K562 (cell line): ENCODE measurements around the gene SPATA31D1. TPM values are rescaled to one million over a fixed set of nuclear protein-coding genes. Genes with fewer than 3 reads are reported as not detected.

Experiments used
- ATAC-seq: fragments of 200-7000 bp; cut with Tn5 transposase; 3 replicates; pipeline ENCODE4 v1.9.1; 2020; ENCODE audit warnings: moderate library complexity
- BruUV-seq: library from RNA; stranded (reverse); fragments of 400-500 nt; replicated peaks from 2 replicates; lab custom pipeline; 2021; lab: Mats Ljungman, UMichigan
- CTCF ChIA-PET: fragments of 300-600 bp; formaldehyde crosslinking; extraction: SDS; loops from one replicate; lab custom pipeline; 2021; ENCODE audit warnings: low intra/inter-chr PET ratio; lab: Yijun Ruan, JAX
- POLR2A ChIA-PET: fragments of 300-600, 350-650 bp; sonication (Branson Sonifier 250); formaldehyde crosslinking; extraction: SDS; loops from one replicate; lab custom pipeline; 2021; ENCODE audit warnings: antibody characterized with exemption, inconsistent platforms; lab: Yijun Ruan, JAX
- DNase-seq, 4 experiments: peaks; one replicate each; pipeline versions ENCODE4 v3.0.0 to v3.0.0-alpha.2; 2011 to 2018; ENCODE audit warnings: low spot score in 3 of 4, mixed read lengths in 3 of 4; ENCODE audit errors: extremely low read depth in 1 of 4
- FAIRE-seq: peaks from 2 replicates; lab custom pipeline; 2011; peaks lifted over from hg19 to GRCh38; lab: Jason Lieb, UNC
- H2AFZ ChIP-seq: 2 replicates; pipeline ENCODE4 v1.6.0; 2011; ENCODE audit warnings: low read depth, low read length, control low read depth, inconsistent platforms
- H3K27ac ChIP-seq: fragments of 200-600 bp; 3 replicates; pipeline ENCODE4 v1.8.0; 2011; ENCODE audit warnings: low read depth, mild to moderate bottlenecking, control low read depth, inconsistent platforms, low read length, moderate library complexity, mixed read lengths; ENCODE audit errors: extremely low read depth
- H3K27me3 ChIP-seq, 2 experiments: fragments of 300-600 bp in 1 of 2; 2 replicates in 1 of 2; 3 replicates in 1 of 2; pipeline versions ENCODE4 v1.6.0 to v1.8.0; 2011; ENCODE audit warnings: inconsistent platforms in 2 of 2, low read length in 2 of 2, mild to moderate bottlenecking in 1 of 2, mixed read lengths in 1 of 2, moderate library complexity in 1 of 2; ENCODE audit not compliant: control insufficient read depth in 2 of 2, insufficient read depth in 2 of 2
- H3K36me3 ChIP-seq: fragments of 300-600 bp; 3 replicates; pipeline ENCODE4 v1.8.0; 2011; ENCODE audit warnings: mild to moderate bottlenecking, low read length, inconsistent platforms; ENCODE audit not compliant: control insufficient read depth, insufficient read depth
- H3K4me1 ChIP-seq, 2 experiments: fragments of 200-600 bp in 1 of 2; replicated peaks in 1 of 2; 2 replicates in 1 of 2; 3 replicates in 1 of 2; pipeline versions ENCODE4 v1.5.1 to v1.8.0; 2011; ENCODE audit warnings: inconsistent platforms in 2 of 2, low read length in 2 of 2, mild to moderate bottlenecking in 1 of 2, mixed read lengths in 1 of 2, moderate library complexity in 1 of 2; ENCODE audit not compliant: control insufficient read depth in 2 of 2, insufficient read depth in 2 of 2
- H3K4me2 ChIP-seq: 2 replicates; pipeline ENCODE4 v1.6.1; 2011; ENCODE audit warnings: low read length, control low read depth, inconsistent platforms, mixed read lengths; ENCODE audit not compliant: insufficient read depth
- H3K4me3 ChIP-seq: fragments of 200-600 bp; sonication (generic), shearing (Covaris generic); 2 replicates; pipeline ENCODE4 v1.5.1; 2016; ENCODE audit warnings: control low read depth, inconsistent platforms
- H3K79me2 ChIP-seq: fragments of 200-600 bp; 3 replicates; pipeline ENCODE4 v1.8.0; 2011; ENCODE audit warnings: low read length, inconsistent platforms; ENCODE audit not compliant: control insufficient read depth, insufficient read depth
- H3K9ac ChIP-seq, 2 experiments: 2 replicates each; pipeline versions ENCODE4 v1.6.0 to v1.6.1; 2011; ENCODE audit warnings: low read depth in 2 of 2, low read length in 2 of 2, control low read depth in 1 of 2, inconsistent platforms in 1 of 2, mild to moderate bottlenecking in 1 of 2, mixed read lengths in 1 of 2; ENCODE audit not compliant: insufficient read depth in 1 of 2
- H3K9me1 ChIP-seq: one replicate; pipeline ENCODE4 v1.6.0; 2011; ENCODE audit warnings: inconsistent platforms, mild to moderate bottlenecking, low read length, moderate library complexity; ENCODE audit not compliant: control insufficient read depth, insufficient read depth
- H3K9me3 ChIP-seq: replicated peaks from 2 replicates; pipeline ENCODE4 v1.5.1; 2011; ENCODE audit warnings: low read depth, low read length, inconsistent platforms; ENCODE audit not compliant: control insufficient read depth, insufficient read depth
- H4K20me1 ChIP-seq: replicated peaks from 2 replicates; pipeline ENCODE4 v1.6.1; 2011; ENCODE audit warnings: low read length, inconsistent platforms, mixed read lengths; ENCODE audit not compliant: control insufficient read depth, insufficient read depth
- CCAR2 ChIP-seq: fragments of 200-400 bp; formaldehyde crosslinking; IDR thresholded peaks from 2 replicates; pipeline ENCODE4 v1.6.1; 2017; ENCODE audit warnings: mild to moderate bottlenecking, low read depth, low read length
- COPS2 ChIP-seq: fragments of 450-650 bp; conservative IDR thresholded peaks from 2 replicates; pipeline ENCODE4 v1.6.1; 2016; ENCODE audit warnings: mild to moderate bottlenecking, moderate library complexity
- HDGF ChIP-seq: fragments of 450-650 bp; IDR thresholded peaks from 2 replicates; pipeline ENCODE4 v1.6.1; 2016
- HMGN3 ChIP-seq: IDR thresholded peaks from 2 replicates; pipeline ENCODE4 v1.6.1; 2011; ENCODE audit warnings: borderline replicate concordance, low read depth, mild to moderate bottlenecking, mixed read lengths, low read length; ENCODE audit not compliant: insufficient read length; ENCODE audit errors: extremely low read depth
- KAT2B ChIP-seq: IDR thresholded peaks from one replicate; pipeline ENCODE4 v1.6.1; 2012; ENCODE audit warnings: low read depth, mild to moderate bottlenecking, control low read depth, inconsistent platforms, low read length, moderate library complexity
- NELFE ChIP-seq: IDR thresholded peaks from 2 replicates; pipeline ENCODE4 v1.6.1; 2011; ENCODE audit warnings: mild to moderate bottlenecking; ENCODE audit not compliant: insufficient read depth, insufficient read length
- TEAD1 ChIP-seq, 2 experiments: fragments of 450-650 bp in 1 of 2; sonication (generic) in 1 of 2; formaldehyde crosslinking; IDR thresholded peaks; 2 replicates each; pipeline versions ENCODE4 v1.4.0 to v1.8.0; 2020 to 2022; ENCODE audit warnings: mild to moderate bottlenecking in 2 of 2, missing genetic modification reagents in 1 of 2
- TEAD4 ChIP-seq, 2 experiments: sonication (generic) in 1 of 2; formaldehyde crosslinking in 1 of 2; IDR thresholded peaks; 2 replicates each; pipeline versions ENCODE4 v1.6.1 to v1.8.0; 2012 to 2022; ENCODE audit warnings: borderline replicate concordance in 1 of 2, inconsistent platforms in 1 of 2, low read length in 1 of 2, mild to moderate bottlenecking in 1 of 2, missing genetic modification reagents in 1 of 2
- ZNF311 ChIP-seq: fragments of 250-450 bp; sonication (Bioruptor Pico); IDR thresholded peaks from 2 replicates; pipeline ENCODE4 v1.4.0; 2020; ENCODE audit warnings: mild to moderate bottlenecking, moderate library complexity
- WGBS: fragments of 100-300 bp; shearing (Covaris generic); methylation state at CpG from one replicate; pipeline ENCODE4 v1.1.6; 2016; ENCODE audit warnings: low coverage, mixed read lengths; ENCODE audit not compliant: insufficient coverage; ENCODE audit errors: missing lambda C conversion rate; 5-methylcytosine and 5-hydroxymethylcytosine counted together
- in situ Hi-C: fragments of 300-500 bp; cut with MboI; formaldehyde crosslinking; loops from 4 replicates; pipeline ENCODE4 v1.15.0; 2018; ENCODE audit warnings: inconsistent platforms, mixed read lengths
- intact Hi-C: fragments of 100-400 bp; cut with micrococcal nuclease; formaldehyde crosslinking; loops from 2 replicates; pipeline ENCODE4 v1.14.2; 2022
- polyA plus RNA-seq, 8 experiments: library from polyadenylated mRNA; depleted of rRNA in 4 of 8; stranded (reverse) in 5 of 8; unstranded in 3 of 8; fragments of >200 nt; fragmentation: Nextera tagmentation in 2 of 8; fragmentation: Illumina TruSeq in 1 of 8; extraction: Ambion mirVana in 2 of 8; extraction: Trizol in 1 of 8; gene quantifications; 2 replicates each; pipeline versions ENCODE4 v1.2.1 to v1.2.3, GENCODE V29; 2011 to 2014; ENCODE audit warnings: inconsistent platforms in 1 of 8, missing spikeins in 1 of 8
- total RNA-seq, 7 experiments: library from RNA; depleted of rRNA in 6 of 7; stranded (reverse); fragments of >200 nt in 6 of 7; fragmentation: Illumina TruSeq in 2 of 7; extraction: Trizol in 2 of 7; gene quantifications; 2 replicates each; pipeline versions ENCODE4 v1.2.1 to v1.2.3, GENCODE V29; 2011 to 2021; ENCODE audit warnings: low replicate concordance in 1 of 7
- TF ChIP-seq, protein P1 (sequence below): fragments of 450-650 bp; IDR thresholded peaks from 2 replicates; pipeline ENCODE4 v1.6.1; 2017; ENCODE audit warnings: antibody characterized with exemption, mild to moderate bottlenecking

Gene SPATA31D1
- total and polyA plus RNA-seq, 9 of the 15 experiments (the other 6 are each of a cell fraction or from before 2014, with no cell fraction given) = not detected

GRCh38 chr9:81981883-81982282 lies 6.7 kb upstream of the SPATA31D1 start:
- FAIRE-seq = no peak
- Histone ChIP-seq H3K4me2 (no peak overlapping the region), H3K9me3 (no peaks in the 10 kb centered on the region), H3K27ac (no peak overlapping the region), H4K20me1 (no peaks in the 10 kb centered on the region), H3K4me1 (no peaks in the 10 kb centered on the region), H3K4me3 (no peak overlapping the region), H2AFZ (no peak overlapping the region), H3K36me3 (no peaks in the 10 kb centered on the region), H3K9me1 (no peaks in the 10 kb centered on the region), H3K27me3 (no peaks in the 10 kb centered on the region), H3K9ac (no peak overlapping the region), H3K79me2 (no peaks in the 10 kb centered on the region)
- in situ Hi-C loops (no loop called here), intact Hi-C loops (no loop called here)
- no TSS peak for BruUV-seq
- ATAC-seq = no peak
- ChIA-PET POLR2A (no interaction called here), CTCF (no interaction called here)
- TF ChIP-seq KAT2B (no peak), TEAD4 (IDR thresholded peaks at IDR 0.05; ENCODE audit: low read length) (no peak), TEAD4 (CRISPR knock-in tag; IDR thresholded peaks at IDR 0.05; ENCODE audit: borderline replicate concordance) (no peak), COPS2 (no peak)
- DNase-seq = no peak
- 3% methylated on average over 4 of the region's 4 CpGs for WGBS

DNA sequence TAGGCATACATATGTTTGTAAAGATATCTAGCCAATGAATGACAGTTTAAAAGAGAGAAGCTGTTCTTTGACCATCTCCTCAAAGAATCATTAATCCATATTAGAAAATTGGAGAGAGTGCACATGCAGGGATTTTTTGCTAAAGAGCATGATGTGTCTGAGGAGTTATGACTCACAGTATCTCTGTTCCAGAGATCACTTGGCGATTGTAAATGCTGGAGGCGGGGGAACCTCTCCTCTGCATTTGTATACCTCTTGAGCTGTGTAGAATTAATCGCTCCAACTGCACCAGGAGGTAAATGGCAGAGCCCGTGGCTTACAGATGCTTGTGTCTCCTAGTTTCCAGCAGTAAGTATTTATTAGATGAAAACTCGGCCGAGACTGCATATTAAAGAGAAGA lies 3.6 kb upstream of the SPATA31D1 start:
- Histone ChIP-seq H4K20me1 (no peaks in the 10 kb centered on the region), H3K36me3 (no peaks in the 10 kb centered on the region), H2AFZ (no peak overlapping the region), H3K4me1 (no peaks in the 10 kb centered on the region), H3K27ac (no peak overlapping the region), H3K4me3 (no peak overlapping the region), H3K79me2 (no peaks in the 10 kb centered on the region), H3K27me3 (no peaks in the 10 kb centered on the region), H3K9me1 (no peaks in the 10 kb centered on the region), H3K4me2 (no peak overlapping the region), H3K9me3 (no peaks in the 10 kb centered on the region)
- DNase-seq (no peak), FAIRE-seq (no peak), ATAC-seq (no peak)
- ChIA-PET POLR2A (no interaction called here), CTCF (no interaction called here)
- in situ Hi-C loops = no loop called here
- WGBS = 0% methylated on average over 6 of the region's 6 CpGs
- no TSS peak for BruUV-seq
- no peak for TF ChIP-seq NELFE
- TF ChIP-seq, protein P1, sequence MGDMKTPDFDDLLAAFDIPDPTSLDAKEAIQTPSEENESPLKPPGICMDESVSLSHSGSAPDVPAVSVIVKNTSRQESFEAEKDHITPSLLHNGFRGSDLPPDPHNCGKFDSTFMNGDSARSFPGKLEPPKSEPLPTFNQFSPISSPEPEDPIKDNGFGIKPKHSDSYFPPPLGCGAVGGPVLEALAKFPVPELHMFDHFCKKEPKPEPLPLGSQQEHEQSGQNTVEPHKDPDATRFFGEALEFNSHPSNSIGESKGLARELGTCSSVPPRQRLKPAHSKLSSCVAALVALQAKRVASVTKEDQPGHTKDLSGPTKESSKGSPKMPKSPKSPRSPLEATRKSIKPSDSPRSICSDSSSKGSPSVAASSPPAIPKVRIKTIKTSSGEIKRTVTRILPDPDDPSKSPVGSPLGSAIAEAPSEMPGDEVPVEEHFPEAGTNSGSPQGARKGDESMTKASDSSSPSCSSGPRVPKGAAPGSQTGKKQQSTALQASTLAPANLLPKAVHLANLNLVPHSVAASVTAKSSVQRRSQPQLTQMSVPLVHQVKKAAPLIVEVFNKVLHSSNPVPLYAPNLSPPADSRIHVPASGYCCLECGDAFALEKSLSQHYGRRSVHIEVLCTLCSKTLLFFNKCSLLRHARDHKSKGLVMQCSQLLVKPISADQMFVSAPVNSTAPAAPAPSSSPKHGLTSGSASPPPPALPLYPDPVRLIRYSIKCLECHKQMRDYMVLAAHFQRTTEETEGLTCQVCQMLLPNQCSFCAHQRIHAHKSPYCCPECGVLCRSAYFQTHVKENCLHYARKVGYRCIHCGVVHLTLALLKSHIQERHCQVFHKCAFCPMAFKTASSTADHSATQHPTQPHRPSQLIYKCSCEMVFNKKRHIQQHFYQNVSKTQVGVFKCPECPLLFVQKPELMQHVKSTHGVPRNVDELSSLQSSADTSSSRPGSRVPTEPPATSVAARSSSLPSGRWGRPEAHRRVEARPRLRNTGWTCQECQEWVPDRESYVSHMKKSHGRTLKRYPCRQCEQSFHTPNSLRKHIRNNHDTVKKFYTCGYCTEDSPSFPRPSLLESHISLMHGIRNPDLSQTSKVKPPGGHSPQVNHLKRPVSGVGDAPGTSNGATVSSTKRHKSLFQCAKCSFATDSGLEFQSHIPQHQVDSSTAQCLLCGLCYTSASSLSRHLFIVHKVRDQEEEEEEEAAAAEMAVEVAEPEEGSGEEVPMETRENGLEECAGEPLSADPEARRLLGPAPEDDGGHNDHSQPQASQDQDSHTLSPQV = no peak
- TF ChIP-seq ZNF311 (CRISPR knock-in tag) = no peak
- TF ChIP-seq TEAD1 (CRISPR knock-in tag; IDR thresholded peaks at IDR 0.05) = no peak
- TF ChIP-seq CCAR2 = no peak
- TF ChIP-seq HDGF = no peak
- TF ChIP-seq HMGN3 = no peak
- TF ChIP-seq, all 486 proteins: peak for 0
- no peak overlapping the region for H3K9ac ChIP-seq
- intact Hi-C loops = no loop called here
